Ectodermal cell (in vitro differentiated cells): ENCODE measurements around the gene DNAH12.
"Not testable (repeated sequence)": the region's sequence is repeated elsewhere in the genome, so short reads cannot be mapped to it uniquely, and the experiment has no call there.

Source experiments
- H3K27ac ChIP-seq: 2 replicates; pipeline ENCODE4 v1.7.0; 2013; ENCODE audit warnings: mild to moderate bottlenecking, low read depth, low read length; ENCODE audit not compliant: insufficient read depth, poor library complexity, severe bottlenecking
- H3K27me3 ChIP-seq: 2 replicates; pipeline ENCODE4 v1.7.0; 2013; ENCODE audit warnings: mild to moderate bottlenecking, low read length; ENCODE audit not compliant: insufficient read depth, control insufficient read depth, poor library complexity, severe bottlenecking
- H3K36me3 ChIP-seq: one replicate; pipeline ENCODE4 v1.7.0; 2013; ENCODE audit warnings: low read length; ENCODE audit not compliant: control insufficient read depth, insufficient read depth
- H3K4me1 ChIP-seq: one replicate; pipeline ENCODE4 v1.7.0; 2013; ENCODE audit warnings: low read length; ENCODE audit not compliant: control insufficient read depth, insufficient read depth
- H3K4me3 ChIP-seq: 2 replicates; pipeline ENCODE4 v1.7.0; 2013; ENCODE audit warnings: low read depth, low read length, control low read depth; ENCODE audit not compliant: insufficient read depth
- H3K9me3 ChIP-seq: 2 replicates; pipeline ENCODE4 v1.7.0; 2013; ENCODE audit warnings: mild to moderate bottlenecking, low read length, moderate library complexity; ENCODE audit not compliant: control insufficient read depth
- WGBS, 2 experiments: methylation state at CpG; one replicate each; pipeline ENCODE4 v1.1.7; 2013; ENCODE audit warnings: missing lambda C conversion rate in 2 of 2; 5-methylcytosine and 5-hydroxymethylcytosine counted together

DNAH12 gene

DNA sequence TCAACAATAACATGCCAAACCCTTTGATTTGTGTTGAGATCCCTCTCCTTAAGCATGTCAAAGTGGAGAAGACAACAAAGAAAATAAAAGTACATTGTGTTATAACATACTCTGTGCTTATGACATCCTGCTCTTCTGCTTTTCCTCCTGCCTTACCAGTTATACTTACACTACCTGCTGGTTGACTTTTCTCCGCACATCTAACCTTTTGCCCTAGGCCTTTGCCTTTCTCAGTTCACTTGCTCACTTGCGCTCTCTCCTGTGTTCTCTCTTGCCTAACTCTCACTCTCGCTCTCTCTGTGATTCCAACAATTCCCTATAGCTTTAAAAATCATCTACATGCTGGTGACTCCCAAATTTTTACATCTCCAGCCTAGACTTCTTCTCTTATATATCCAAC is 5.7 kb downstream of the DNAH12 start:
- WGBS, 2 experiments, result 91 to 93% methylated on average over 3 of the region's 3 CpGs
- Histone ChIP-seq H3K27me3 (no peaks in the 10 kb centered on the region), H3K4me3 (no peak overlapping the region), H3K4me1 (no peaks in the 10 kb centered on the region), H3K9me3 (no peaks in the 10 kb centered on the region), H3K36me3 (no peaks in the 10 kb centered on the region), H3K27ac (no peak overlapping the region)

DNA sequence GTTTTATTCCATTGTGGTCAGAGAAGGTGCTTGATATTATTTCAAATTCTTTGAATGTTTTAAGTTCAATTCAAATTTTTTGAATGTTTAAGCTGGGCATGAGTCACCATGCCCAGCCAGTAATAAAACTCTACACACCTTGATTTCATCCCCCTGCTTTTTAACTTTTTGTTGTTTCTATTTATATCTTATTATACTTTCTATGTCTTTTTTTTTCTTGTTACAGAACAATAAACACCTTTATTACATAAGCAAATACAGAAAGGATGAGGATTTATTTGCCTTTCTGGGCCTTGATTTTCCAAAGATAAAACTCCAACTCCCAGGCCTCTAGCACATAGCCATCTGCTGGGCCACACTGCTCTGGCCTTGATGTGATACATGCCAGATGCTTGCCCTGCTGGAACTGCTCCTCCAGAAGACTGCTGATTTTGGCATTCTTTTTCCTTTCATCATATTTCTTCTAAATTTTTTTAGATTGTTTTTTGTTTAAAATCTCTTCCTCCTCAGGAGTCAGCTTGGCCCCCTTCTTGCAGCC is 14.0 kb downstream of the DNAH12 start:
- H3K4me1 ChIP-seq, result no peaks in the 10 kb centered on the region
- H3K9me3 ChIP-seq, result no peaks in the 10 kb centered on the region
- no peak overlapping the region for H3K4me3 ChIP-seq
- no peak overlapping the region for H3K27ac ChIP-seq
- no peaks in the 10 kb centered on the region for H3K27me3 ChIP-seq
- no peaks in the 10 kb centered on the region for H3K36me3 ChIP-seq

GRCh38 chr3:57518276-57518915 is 25.7 kb downstream of the DNAH12 start:
- Histone ChIP-seq H3K9me3 (no peaks in the 10 kb centered on the region), H3K4me1 (no peaks in the 10 kb centered on the region), H3K27me3 (no peaks in the 10 kb centered on the region), H3K36me3 (no peaks in the 10 kb centered on the region), H3K27ac (no peak overlapping the region), H3K4me3 (no peak overlapping the region)
- 85 to 87% methylated on average over 3 of the region's 3 CpGs for WGBS, 2 experiments

- Histone ChIP-seq H3K9me3 (no peaks in the 10 kb centered on the region), H3K4me3 (no peak overlapping the region), H3K36me3 (no peaks in the 10 kb centered on the region), H3K4me1 (no peaks in the 10 kb centered on the region), H3K27ac (no peak overlapping the region), H3K27me3 (no peaks in the 10 kb centered on the region)
- WGBS, 2 experiments, result 80 to 81% methylated on average over 2 of the region's 2 CpGs
These were observed 32.0 kb downstream of the DNAH12 start for GRCh38 chr3:57512166-57512565.

GRCh38 chr3:57505901-57506300 is 38.2 kb downstream of the DNAH12 start:
- no peak overlapping the region for H3K4me3 ChIP-seq
- no peaks in the 10 kb centered on the region for H3K4me1 ChIP-seq
- H3K27ac ChIP-seq, result no peak overlapping the region
- H3K9me3 ChIP-seq, result no peaks in the 10 kb centered on the region
- 86 to 95% methylated on average over 1 of the region's 1 CpG for WGBS, 2 experiments
- no peaks in the 10 kb centered on the region for H3K27me3 ChIP-seq
- H3K36me3 ChIP-seq, result no peaks in the 10 kb centered on the region

GRCh38 chr3:57500506-57500905 is 43.6 kb downstream of the DNAH12 start:
- H3K36me3 ChIP-seq, result no peaks in the 10 kb centered on the region
- H3K9me3 ChIP-seq, result no peaks in the 10 kb centered on the region
- H3K4me3 ChIP-seq, result no peak overlapping the region
- no peak overlapping the region for H3K27ac ChIP-seq
- WGBS, 2 experiments, result 87 to 97% methylated on average over 2 of the region's 2 CpGs
- H3K27me3 ChIP-seq, result no peaks in the 10 kb centered on the region
- no peaks in the 10 kb centered on the region for H3K4me1 ChIP-seq

GRCh38 chr3:57497904-57498303 is 46.2 kb downstream of the DNAH12 start:
- Histone ChIP-seq H3K4me1 (no peaks in the 10 kb centered on the region), H3K4me3 (no peak overlapping the region), H3K9me3 (no peaks in the 10 kb centered on the region), H3K27me3 (no peaks in the 10 kb centered on the region), H3K27ac (no peak overlapping the region), H3K36me3 (no peaks in the 10 kb centered on the region)

GRCh38 chr3:57484563-57484962 is 59.6 kb downstream of the DNAH12 start:
- Histone ChIP-seq H3K4me1 (no peaks in the 10 kb centered on the region), H3K9me3 (no peaks in the 10 kb centered on the region), H3K27me3 (no peaks in the 10 kb centered on the region), H3K27ac (no peak overlapping the region), H3K4me3 (no peak overlapping the region), H3K36me3 (no peaks in the 10 kb centered on the region)
- 85 to 94% methylated on average over 1 of the region's 1 CpG for WGBS, 2 experiments

GRCh38 chr3:57477193-57477592 is 67.0 kb downstream of the DNAH12 start:
- not testable (repeated sequence) for H3K27me3 ChIP-seq, H3K36me3 ChIP-seq, H3K4me1 ChIP-seq, H3K27ac ChIP-seq, H3K9me3 ChIP-seq, H3K4me3 ChIP-seq
- WGBS, 2 experiments, result 95 to 96% methylated on average over 13 of the region's 13 CpGs

GRCh38 chr3:57464801-57465200 is 79.3 kb downstream of the DNAH12 start:
- WGBS, 2 experiments, result 92 to 93% methylated on average over 3 to 4 of the region's 4 CpGs
- no peaks in the 10 kb centered on the region for H3K4me1 ChIP-seq
- H3K36me3 ChIP-seq, result no peaks in the 10 kb centered on the region

DNA sequence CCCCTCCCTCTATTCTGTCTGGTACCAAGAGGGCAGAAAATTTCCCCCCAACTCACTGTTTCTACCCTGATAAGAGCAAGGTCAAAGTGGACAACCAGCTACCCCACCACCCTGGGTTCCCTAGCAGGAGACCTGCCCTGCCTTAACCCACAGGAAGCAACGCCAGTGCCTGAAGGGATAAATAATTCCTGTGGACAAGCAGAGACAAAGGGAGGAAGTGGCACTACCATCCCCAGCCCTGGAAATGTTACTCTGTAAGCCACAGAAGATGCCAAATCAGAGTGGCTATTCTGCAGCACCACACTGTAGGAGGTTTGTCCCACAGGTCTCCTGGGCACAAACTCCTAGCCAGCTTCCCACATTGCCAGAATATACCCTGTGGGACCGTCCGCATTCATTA is 80.1 kb downstream of the DNAH12 start:
- H3K4me3 ChIP-seq, result no peak overlapping the region
- no peaks in the 10 kb centered on the region for H3K4me1 ChIP-seq
- no peak overlapping the region for H3K27ac ChIP-seq
- no peaks in the 10 kb centered on the region for H3K36me3 ChIP-seq
- WGBS, 2 experiments, result 93% methylated on average over 3 of the region's 3 CpGs
- H3K27me3 ChIP-seq, result no peaks in the 10 kb centered on the region
- no peaks in the 10 kb centered on the region for H3K9me3 ChIP-seq

More at GRCh38 chr3:57464801-57465200, 79.3 kb downstream of the DNAH12 start:
- H3K27me3 ChIP-seq, result no peaks in the 10 kb centered on the region
- H3K27ac ChIP-seq, result no peak overlapping the region
- no peak overlapping the region for H3K4me3 ChIP-seq
- H3K9me3 ChIP-seq, result no peaks in the 10 kb centered on the region
